ENCODE data around the gene CFAP92. TPM values are rescaled to one million over a fixed set of nuclear protein-coding genes. Genes with fewer than 3 reads are reported as not detected.

CFAP92 gene
- total and polyA plus RNA-seq, 5 experiments from 2014 or later: 0.18 to 2.0 (median 0.23) TPM

Other genes starting within 250 kb of the CFAP92 start
- 10 to 100 TPM; 57.0 to 61.3 TPM for gene ACAD9, start 114.5 kb downstream of the CFAP92 start, total RNA-seq
- gene ACAD9, start 114.5 kb downstream of the CFAP92 start, polyA plus RNA-seq: 10 to 100 TPM; 14.0 to 20.4 (median 16.5) TPM
- gene EFCC1, start 7.2 kb upstream of the CFAP92 start, total RNA-seq: under 1 TPM; 0.52 to 0.69 TPM
- under 1 TPM; 0.21 to 0.47 (median 0.32) TPM for gene EFCC1, start 7.2 kb upstream of the CFAP92 start, polyA plus RNA-seq
- not detected for gene GP9, start 66.7 kb upstream of the CFAP92 start, total RNA-seq
- gene GP9, start 66.7 kb upstream of the CFAP92 start, polyA plus RNA-seq: not detected
- 100 to 1,000 TPM; 122 to 130 TPM for gene RAB43, start 127.7 kb upstream of the CFAP92 start, total RNA-seq
- 10 to 100 TPM; 15.7 to 43.1 (median 27.5) TPM for gene RAB43, start 127.7 kb upstream of the CFAP92 start, polyA plus RNA-seq
- 10 to 100 TPM; 47.1 to 47.2 TPM for gene ISY1, start 167.0 kb upstream of the CFAP92 start, total RNA-seq
- gene ISY1, start 167.0 kb upstream of the CFAP92 start, polyA plus RNA-seq: 100 to 1,000 TPM; 101 to 119 (median 107) TPM
- gene CNBP, start 189.8 kb upstream of the CFAP92 start, total RNA-seq: 100 to 1,000 TPM; 403 to 421 TPM
- 100 to 1,000 TPM; 843 to 960 (median 927) TPM for gene CNBP, start 189.8 kb upstream of the CFAP92 start, polyA plus RNA-seq